ENCODE results near the gene URGCP. TPM values are rescaled to one million over a fixed set of nuclear protein-coding genes. Genes with fewer than 3 reads are reported as not detected.
"Not testable (repeated sequence)": the region's sequence is repeated elsewhere in the genome, so short reads cannot be mapped to it uniquely, and the experiment has no call there.

Gene URGCP
- polyA plus RNA-seq, 6 donors from 2014 or later = 13.5 to 24.0 (median 21.2) TPM

DNA sequence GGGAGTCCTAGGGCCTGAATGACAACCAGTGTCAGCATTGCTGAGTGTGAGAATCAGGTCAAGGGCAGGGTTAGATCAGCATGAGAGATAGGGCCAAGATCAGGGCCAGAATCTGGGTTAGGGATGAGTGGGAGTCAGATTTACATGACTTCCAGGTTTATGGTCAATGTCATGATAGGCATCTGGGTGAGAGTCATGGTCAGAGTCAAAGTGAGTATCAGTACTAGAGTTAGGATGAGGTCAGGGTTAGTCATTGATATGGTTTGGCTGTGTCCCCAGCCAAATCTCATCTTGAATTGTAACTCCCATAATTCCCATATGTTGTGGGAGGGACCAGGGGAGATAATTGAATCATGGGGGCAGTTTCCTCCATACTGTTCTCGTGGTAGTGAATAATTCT lies 49.4 kb downstream of the URGCP start:
- H3K36me3 Mint-ChIP-seq = no peaks in the 10 kb centered on the region
- no peak overlapping the region for H3K4me3 Mint-ChIP-seq
- peaks cover 0 to 5% (median 0%) of the 10 kb centered on the region in 7 donors for H3K9me3 Mint-ChIP-seq
- DNase-seq (no peak), ATAC-seq (ENCODE audit: low read depth in 2 of 2) (no peak)
- H3K4me1 Mint-ChIP-seq = no peaks in the 10 kb centered on the region
- H3K27ac Mint-ChIP-seq = no peak overlapping the region
- H3K27me3 Mint-ChIP-seq = peaks cover 6 to 8% (median 8%) of the 10 kb centered on the region in 3 donors

DNA sequence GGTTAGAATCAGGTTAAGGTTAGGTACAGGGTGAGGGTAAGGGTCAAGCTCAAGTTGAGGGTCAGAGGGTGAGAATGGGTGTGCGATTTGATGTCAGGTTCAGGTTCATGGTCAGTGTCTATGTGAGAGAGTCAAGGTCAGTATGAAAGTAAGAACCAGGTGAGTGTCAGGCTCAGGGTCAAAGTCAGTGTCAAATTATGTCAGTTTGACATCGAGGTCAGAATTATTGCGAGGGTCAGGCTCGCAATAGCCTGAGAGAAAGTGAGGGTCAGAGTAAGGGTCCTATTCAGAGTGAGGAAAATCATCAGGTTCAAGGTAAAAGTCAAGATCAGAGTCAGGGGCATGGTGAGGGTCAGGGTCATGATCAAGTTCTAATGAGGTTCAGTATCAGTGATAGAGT lies 50.1 kb downstream of the URGCP start:
- Mint-ChIP-seq H3K27ac (no peak overlapping the region), H3K4me1 (no peaks in the 10 kb centered on the region), H3K27me3 (peaks cover 6 to 8% (median 8%) of the 10 kb centered on the region in 3 donors), H3K4me3 (no peak overlapping the region), H3K9me3 (peaks cover 0 to 7% (median 0%) of the 10 kb centered on the region in 7 donors), H3K36me3 (no peaks in the 10 kb centered on the region)
- no peak for ATAC-seq (ENCODE audit: low read depth in 2 of 2)
- DNase-seq = no peak

DNA sequence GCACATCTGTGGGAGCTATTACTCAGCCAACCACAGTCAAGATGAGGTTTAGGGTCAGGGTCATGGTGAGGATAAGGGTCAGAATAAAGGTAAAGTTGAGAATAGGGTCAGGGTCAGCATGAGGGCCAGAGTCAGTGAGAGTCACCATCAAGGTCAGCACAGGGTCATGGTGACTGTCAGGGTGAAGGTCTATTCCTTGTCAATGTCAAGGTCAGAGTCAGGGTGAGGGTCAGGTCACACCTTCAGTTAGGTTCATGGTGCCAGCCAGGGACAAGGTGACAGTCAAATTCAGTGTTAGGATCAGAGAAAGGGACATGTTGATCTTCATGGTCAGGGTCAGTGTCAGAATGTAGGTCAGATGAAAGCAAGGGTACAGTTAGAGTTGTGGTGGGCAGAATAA lies 51.2 kb downstream of the URGCP start:
- Mint-ChIP-seq H3K36me3 (no peaks in the 10 kb centered on the region), H3K27ac (no peak overlapping the region)

DNA sequence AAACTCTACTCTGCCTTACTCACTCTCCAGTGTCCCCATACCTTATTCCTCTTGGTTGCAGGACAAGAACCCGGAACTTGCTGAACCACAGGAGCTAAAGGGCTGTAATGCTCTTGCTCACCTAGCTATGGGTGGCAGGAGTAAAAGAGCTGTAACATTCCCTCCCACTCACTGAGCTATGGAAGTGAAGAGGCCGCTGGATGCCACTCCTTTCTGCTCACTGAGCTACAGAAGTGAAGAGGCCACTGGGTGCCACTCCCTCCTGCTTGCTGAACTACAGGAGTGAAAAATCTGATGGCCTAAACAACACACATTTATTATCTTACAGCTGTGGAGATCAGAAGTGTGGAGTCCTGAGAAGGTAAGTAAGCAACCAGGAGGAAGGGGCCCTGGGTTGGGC lies 54.6 kb downstream of the URGCP start:
- no peak overlapping the region for H3K27ac Mint-ChIP-seq
- H3K4me1 Mint-ChIP-seq = no peaks in the 10 kb centered on the region

More for the DNA sequence above, 51.2 kb downstream of the URGCP start:
- ATAC-seq (ENCODE audit: low read depth in 2 of 2) (no peak), DNase-seq (no peak)
- Mint-ChIP-seq H3K27me3 (peaks cover 4 to 8% (median 6%) of the 10 kb centered on the region in 3 donors), H3K4me3 (no peak overlapping the region), H3K9me3 (peaks cover 0 to 7% (median 0%) of the 10 kb centered on the region in 7 donors), H3K4me1 (no peaks in the 10 kb centered on the region)

DNA sequence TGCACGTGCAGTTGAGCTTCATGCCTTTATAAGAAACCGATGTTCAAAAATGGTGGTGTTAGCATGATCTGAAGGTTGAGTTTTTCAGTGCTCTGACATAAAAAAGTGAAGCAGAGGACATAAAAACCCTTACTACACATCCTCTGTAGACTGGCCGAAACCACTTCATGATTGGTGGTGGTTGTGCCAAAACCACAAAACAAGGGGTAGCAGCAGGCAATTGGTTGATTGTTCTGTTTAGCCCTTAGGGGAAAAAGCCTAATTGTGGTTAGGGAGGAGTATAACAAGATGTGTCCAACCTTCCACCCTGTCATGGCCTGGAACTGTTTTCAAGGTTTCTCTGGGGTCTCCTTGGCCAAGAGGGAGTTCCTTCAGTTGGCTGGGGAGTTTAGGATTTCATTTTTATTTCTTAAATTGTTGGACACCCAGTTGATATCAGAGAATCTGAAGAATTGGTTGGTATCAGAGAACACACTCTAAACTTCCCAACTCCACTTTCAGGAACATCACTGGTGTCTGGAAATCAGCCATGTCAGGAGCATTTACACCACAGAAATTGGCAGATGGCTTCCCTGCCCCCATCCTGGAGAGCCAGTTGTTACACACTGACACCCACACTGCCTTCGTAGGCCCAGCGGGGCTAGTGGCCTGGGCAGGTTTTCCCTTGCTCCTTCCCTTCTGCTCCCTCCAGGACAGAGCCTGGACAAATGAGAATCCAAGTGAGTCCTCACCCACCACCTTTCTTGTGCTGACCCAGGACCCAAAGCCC lies 55.9 kb downstream of the URGCP start:
- ATAC-seq (ENCODE audit: low read depth in 2 of 2) = no peak
- Mint-ChIP-seq H3K4me1 (no peaks in the 10 kb centered on the region), H3K9me3 (peaks cover 0 to 4% (median 0%) of the 10 kb centered on the region in 7 donors), H3K27me3 (peaks cover 6 to 14% (median 8%) of the 10 kb centered on the region in 3 donors), H3K4me3 (no peak overlapping the region), H3K36me3 (no peaks in the 10 kb centered on the region), H3K27ac (no peak overlapping the region)
- DNase-seq = no peak

More for the DNA sequence above, 54.6 kb downstream of the URGCP start:
- H3K36me3 Mint-ChIP-seq = no peaks in the 10 kb centered on the region
- no peak for DNase-seq
- peaks cover 6 to 14% (median 8%) of the 10 kb centered on the region in 3 donors for H3K27me3 Mint-ChIP-seq
- no peak overlapping the region for H3K4me3 Mint-ChIP-seq
- ATAC-seq (ENCODE audit: low read depth in 2 of 2) = no peak
- H3K9me3 Mint-ChIP-seq = peaks cover 0 to 4% (median 0%) of the 10 kb centered on the region in 7 donors

DNA sequence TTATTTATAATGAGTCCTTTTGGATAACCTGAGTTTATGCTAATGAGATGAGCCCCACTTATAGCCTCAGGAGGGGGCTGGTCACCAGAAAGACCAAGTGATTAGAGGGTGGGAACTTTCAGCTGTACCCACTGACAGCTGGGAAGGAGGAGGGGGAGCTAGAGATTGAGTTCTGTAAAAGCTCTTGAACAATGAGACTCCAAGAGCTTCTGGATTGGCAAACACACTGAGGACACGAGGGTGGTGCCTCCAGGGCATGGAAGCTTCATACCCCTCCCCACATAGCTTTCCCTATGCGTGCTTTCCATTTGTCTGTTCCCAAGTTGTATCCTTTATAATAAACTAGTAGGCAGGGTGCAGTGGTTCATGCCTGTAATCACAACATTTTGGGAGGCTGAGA lies 57.3 kb downstream of the URGCP start:
- Mint-ChIP-seq H3K36me3 (no peaks in the 10 kb centered on the region), H3K4me1 (no peaks in the 10 kb centered on the region), H3K27ac (no peak overlapping the region), H3K9me3 (peaks cover 0 to 4% (median 0%) of the 10 kb centered on the region in 7 donors), H3K4me3 (no peak overlapping the region), H3K27me3 (peaks cover 0 to 16% (median 3%) of the 10 kb centered on the region in 3 donors)
- ATAC-seq (ENCODE audit: low read depth in 2 of 2) (no peak), DNase-seq (no peak)

DNA sequence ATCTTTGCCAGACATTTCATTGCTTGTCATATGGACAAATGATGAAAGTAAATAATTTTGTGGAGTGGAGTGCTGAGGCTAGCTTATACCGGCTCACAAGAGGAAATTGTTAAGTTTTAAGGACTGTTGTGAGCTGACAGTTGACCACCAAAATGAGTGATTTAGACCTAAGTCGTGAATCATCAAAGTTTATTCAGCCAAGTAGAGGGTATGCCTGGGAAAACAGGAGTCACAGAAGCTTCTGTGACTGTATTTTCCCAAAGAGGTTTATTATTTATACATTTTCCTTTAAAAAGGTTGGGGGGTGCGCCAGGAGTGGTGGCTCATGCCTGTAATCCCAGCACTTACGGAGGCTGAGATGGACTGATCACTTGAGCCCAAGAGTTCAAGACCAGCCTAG lies 58.9 kb downstream of the URGCP start:
- no peaks in the 10 kb centered on the region for H3K4me1 Mint-ChIP-seq
- H3K27ac Mint-ChIP-seq = no peak overlapping the region
- no peak overlapping the region for H3K4me3 Mint-ChIP-seq
- no peaks in the 10 kb centered on the region for H3K36me3 Mint-ChIP-seq
- peaks cover 0 to 19% (median 8%) of the 10 kb centered on the region in 3 donors for H3K27me3 Mint-ChIP-seq
- DNase-seq (no peak), ATAC-seq (ENCODE audit: low read depth in 2 of 2) (no peak)
- peaks cover 0 to 2% (median 0%) of the 10 kb centered on the region in 7 donors for H3K9me3 Mint-ChIP-seq

DNA sequence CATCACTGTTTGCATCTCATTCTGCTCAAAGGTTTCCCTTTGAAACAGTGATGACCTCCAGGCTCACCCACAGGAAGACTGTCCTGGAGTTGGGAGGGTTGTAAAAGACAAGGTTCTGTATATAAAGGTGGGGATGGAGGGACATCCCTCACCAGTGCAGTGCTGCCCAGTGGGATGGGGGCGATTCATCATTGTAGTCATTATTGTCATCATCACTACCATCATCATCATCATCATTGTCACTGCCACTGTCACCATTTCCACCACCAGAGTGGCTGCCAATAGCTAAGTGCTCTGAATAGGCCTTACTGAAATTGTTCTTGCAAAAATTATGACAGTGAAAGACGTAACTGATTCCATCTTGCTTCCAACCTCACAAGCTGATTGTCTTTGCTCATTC lies 61.7 kb downstream of the URGCP start:
- Mint-ChIP-seq H3K4me3 (no peak overlapping the region), H3K36me3 (no peaks in the 10 kb centered on the region), H3K4me1 (no peaks in the 10 kb centered on the region), H3K27ac (no peak overlapping the region), H3K27me3 (peaks cover 0 to 19% (median 8%) of the 10 kb centered on the region in 3 donors), H3K9me3 (no peaks in the 10 kb centered on the region)
- DNase-seq (no peak), ATAC-seq (ENCODE audit: low read depth in 2 of 2) (no peak)

DNA sequence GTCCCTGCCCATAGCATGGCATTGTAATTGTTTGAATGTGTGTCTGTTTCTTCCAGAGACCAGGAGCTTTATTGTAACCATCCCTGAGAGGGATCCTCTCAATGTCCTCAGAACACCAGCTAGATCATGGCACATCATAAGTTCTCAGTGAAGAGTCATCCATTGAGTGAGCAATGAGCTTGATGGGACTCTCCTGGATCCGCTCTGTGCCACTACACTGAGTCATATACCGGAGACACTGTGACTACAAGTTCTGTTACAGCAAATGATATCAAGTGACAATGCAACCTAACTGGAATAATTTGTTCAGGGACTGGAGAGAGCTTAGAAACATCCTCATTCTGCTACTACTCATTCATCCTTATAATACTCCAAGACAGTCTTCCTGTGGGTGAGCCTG lies 62.1 kb downstream of the URGCP start:
- no peaks in the 10 kb centered on the region for H3K4me1 Mint-ChIP-seq
- no peak overlapping the region for H3K27ac Mint-ChIP-seq
- H3K4me3 Mint-ChIP-seq = no peak overlapping the region
- H3K36me3 Mint-ChIP-seq = no peaks in the 10 kb centered on the region
- no peaks in the 10 kb centered on the region for H3K9me3 Mint-ChIP-seq
- DNase-seq = no peak
- peaks cover 0 to 19% (median 8%) of the 10 kb centered on the region in 3 donors for H3K27me3 Mint-ChIP-seq
- no peak for ATAC-seq (ENCODE audit: low read depth in 2 of 2)

DNA sequence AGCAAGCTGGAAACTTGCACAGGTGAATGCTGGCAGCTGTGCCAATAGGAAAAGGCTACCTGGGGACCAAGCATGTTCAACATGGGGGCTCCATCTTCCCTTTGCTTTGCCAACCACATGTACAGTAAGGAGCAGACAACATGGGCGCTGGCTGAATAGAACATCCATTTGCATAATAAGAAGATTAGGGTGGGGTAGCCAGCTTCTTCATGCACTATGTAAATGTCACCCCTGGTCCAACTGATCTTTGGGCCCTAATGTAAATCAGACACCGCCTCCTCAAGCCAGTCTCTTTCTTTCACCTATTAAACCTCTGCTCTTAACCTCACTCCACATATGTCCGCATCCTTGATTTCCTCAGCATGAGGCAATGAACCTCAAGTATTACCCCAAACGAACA lies 63.1 kb downstream of the URGCP start:
- Mint-ChIP-seq H3K36me3 (no peaks in the 10 kb centered on the region), H3K4me1 (peaks cover 0 to 5% (median 0%) of the 10 kb centered on the region in 3 donors), H3K4me3 (no peak overlapping the region), H3K27ac (no peak overlapping the region), H3K27me3 (peaks cover 0 to 19% (median 11%) of the 10 kb centered on the region in 3 donors), H3K9me3 (no peaks in the 10 kb centered on the region)
- DNase-seq (no peak), ATAC-seq (ENCODE audit: low read depth in 2 of 2) (no peak)

DNA sequence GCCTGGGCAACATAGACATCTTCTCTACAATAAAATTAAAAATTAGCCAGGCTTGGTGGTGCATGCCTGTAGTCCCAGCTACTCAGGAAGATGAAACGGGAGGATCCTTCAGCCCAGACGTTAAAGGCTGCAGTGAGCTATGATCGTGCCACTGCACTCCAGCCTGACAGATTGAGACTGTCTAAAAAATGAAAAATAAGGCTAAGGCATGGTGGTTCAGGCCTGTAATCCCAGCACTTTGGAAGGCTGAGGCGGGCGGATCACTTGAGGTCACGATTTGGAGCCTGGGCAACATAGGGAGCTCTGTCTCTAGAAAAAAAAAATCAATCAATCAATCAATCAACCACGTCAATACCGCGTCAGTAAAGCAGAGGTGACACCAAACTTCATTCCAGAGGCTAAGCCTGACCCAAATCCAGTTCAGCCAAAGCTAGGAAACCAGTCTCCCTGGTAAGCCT lies 68.2 kb downstream of the URGCP start:
- Mint-ChIP-seq H3K9me3 (peaks cover 0 to 3% (median 0%) of the 10 kb centered on the region in 7 donors), H3K4me1 (peaks cover 6 to 18% (median 8%) of the 10 kb centered on the region in 3 donors), H3K27ac (peak overlapping the region in 2 of 6 donors; percentile 32 to 72), H3K4me3 (peak overlapping the region in 2 of 8 donors; percentile 47 to 87), H3K36me3 (no peaks in the 10 kb centered on the region), H3K27me3 (peaks cover 0 to 3% (median 0%) of the 10 kb centered on the region in 3 donors)
- ATAC-seq (ENCODE audit: low read depth in 2 of 2) (no peak), DNase-seq (no peak)

DNA sequence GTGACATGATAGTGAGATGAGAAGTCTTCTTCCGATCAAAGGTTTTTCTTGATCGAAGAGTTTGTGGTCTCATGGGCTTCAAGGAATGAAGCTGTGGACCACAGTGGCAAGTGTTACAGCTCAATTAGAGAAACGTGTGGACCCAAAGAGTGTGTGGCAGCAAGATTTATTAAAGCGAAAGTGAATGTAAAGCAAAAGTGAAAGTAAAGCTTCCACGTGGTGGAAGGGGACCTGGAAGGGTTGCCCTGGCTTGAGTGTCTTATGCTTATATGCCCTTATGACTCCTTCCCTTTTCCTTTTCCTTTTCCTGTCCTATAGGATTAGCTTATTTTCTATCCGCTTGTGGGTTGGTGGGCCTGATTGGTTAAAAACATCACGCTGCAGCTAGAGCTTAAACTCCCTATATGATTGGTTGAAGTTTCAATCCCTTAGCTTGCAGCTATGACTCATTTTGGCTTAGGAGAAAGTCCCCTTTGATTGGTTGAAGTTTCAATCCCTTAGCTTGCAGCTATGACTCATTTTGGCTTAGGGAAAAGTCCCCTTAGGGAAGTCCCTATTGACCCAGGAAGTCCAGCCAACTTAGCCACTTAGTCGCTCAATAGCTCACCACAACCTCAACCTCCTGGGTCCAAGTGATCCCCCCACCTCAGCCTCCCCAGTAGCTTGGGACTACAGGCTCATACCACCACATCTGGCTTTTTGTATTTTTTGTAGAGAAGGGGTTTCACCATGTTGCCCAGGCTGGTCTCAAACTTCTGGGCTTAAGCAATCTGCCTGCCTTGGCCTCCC lies 71.7 kb downstream of the URGCP start:
- peak overlapping the region; percentile 35 to 92 (median 60) for H3K27ac Mint-ChIP-seq

DNA sequence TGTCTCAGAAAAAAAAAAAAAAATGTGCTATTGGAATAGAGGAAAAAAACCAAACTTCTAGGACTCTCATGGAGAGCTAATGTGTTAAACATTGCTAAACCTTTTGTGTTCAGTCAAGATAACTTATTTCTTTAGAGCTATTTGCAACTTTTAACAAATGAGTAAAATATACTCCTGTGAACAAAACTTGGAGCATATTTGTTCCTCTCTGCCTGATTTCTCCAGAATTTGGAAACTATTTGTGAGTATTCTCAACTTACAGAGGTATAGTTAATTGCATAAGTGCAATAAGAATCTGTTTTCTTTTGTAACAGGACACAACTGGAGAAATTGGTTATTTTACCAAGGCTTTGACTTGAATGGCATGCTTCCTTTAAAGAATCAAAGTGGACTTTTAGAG lies 75.5 kb downstream of the URGCP start:
- H3K36me3 Mint-ChIP-seq; ATAC-seq (ENCODE audit: low read depth in 2 of 2); H3K4me3 Mint-ChIP-seq; H3K27ac Mint-ChIP-seq; DNase-seq: not testable (repeated sequence)
- Mint-ChIP-seq H3K27me3 (peaks cover 26 to 39% (median 32%) of the 10 kb centered on the region in 3 donors), H3K4me1 (peaks cover 6 to 13% (median 8%) of the 10 kb centered on the region in 3 donors), H3K9me3 (peaks cover 0 to 14% (median 5%) of the 10 kb centered on the region in 7 donors)

More for the DNA sequence above, 71.7 kb downstream of the URGCP start:
- Mint-ChIP-seq H3K36me3 (no peaks in the 10 kb centered on the region), H3K4me1 (peaks cover 6 to 18% (median 8%) of the 10 kb centered on the region in 3 donors), H3K4me3 (peak overlapping the region in 7 of 8 donors; percentile 55 to 84 (median 70)), H3K9me3 (peaks cover 0 to 14% (median 5%) of the 10 kb centered on the region in 7 donors), H3K27me3 (peaks cover under 1 to 12% (median 9%) of the 10 kb centered on the region in 3 donors)
- DNase-seq = peak; percentile 22
- ATAC-seq (ENCODE audit: low read depth in 2 of 2) = peak; percentile 39 to 54
